Chondrocyte (in vitro differentiated cells): ENCODE measurements around the gene MOSPD2. TPM values are rescaled to one million over a fixed set of nuclear protein-coding genes. Genes with fewer than 3 reads are reported as not detected.
A peak's percentile ranks its signal among the peaks of the same experiment; 100 is the strongest.

Experiments
- DNase-seq: peaks from one replicate; pipeline ENCODE4 v3.0.0; 2021; ENCODE audit warnings: mixed read lengths, low spot score
- H3K27ac Mint-ChIP-seq: one replicate; pipeline ENCODE4 v1.8.0; 2021; ENCODE audit warnings: mild to moderate bottlenecking, moderate library complexity, mixed read lengths; ENCODE audit not compliant: unreplicated experiment
- H3K27me3 Mint-ChIP-seq: 2 replicates; pipeline ENCODE4 v1.8.0; 2021; ENCODE audit warnings: low read depth, mixed read lengths
- H3K36me3 Mint-ChIP-seq: 2 replicates; pipeline ENCODE4 v1.8.0; 2021; ENCODE audit warnings: low read depth, mixed read lengths
- H3K4me1 Mint-ChIP-seq: 2 replicates; pipeline ENCODE4 v1.8.0; 2021; ENCODE audit warnings: low read depth, mild to moderate bottlenecking, mixed read lengths
- H3K4me3 Mint-ChIP-seq: one replicate; pipeline ENCODE4 v1.8.0; 2021; ENCODE audit warnings: mild to moderate bottlenecking, moderate library complexity, mixed read lengths; ENCODE audit not compliant: unreplicated experiment
- H3K9me3 Mint-ChIP-seq: 2 replicates; pipeline ENCODE4 v1.8.0; 2021; ENCODE audit warnings: low read depth, mixed read lengths
- CTCF ChIP-seq: fragments of 200-600 bp; sonication (generic); IDR thresholded peaks from 2 replicates; pipeline ENCODE4 v1.5.0; 2021; ENCODE audit warnings: antibody characterized with exemption, mild to moderate bottlenecking, moderate library complexity
- total RNA-seq: library from RNA; stranded (reverse); gene quantifications from 3 replicates; pipeline ENCODE4 v1.2.1, GENCODE V29; 2021

The MOSPD2 gene
- total RNA-seq, 1 donor from 2014 or later: 27.2 TPM

- peaks cover 35% of the 10 kb centered on the region for H3K4me1 Mint-ChIP-seq
- no peaks in the 10 kb centered on the region for H3K9me3 Mint-ChIP-seq
- no peak overlapping the region for H3K4me3 Mint-ChIP-seq
- peak overlapping the region; percentile 36 for H3K27ac Mint-ChIP-seq
- H3K27me3 Mint-ChIP-seq: no peaks in the 10 kb centered on the region
- DNase-seq: no peak
- H3K36me3 Mint-ChIP-seq: peaks cover 7% of the 10 kb centered on the region
- no peak for TF ChIP-seq CTCF
Measured at GRCh38 chrX:14916017-14916674, 42.9 kb downstream of the MOSPD2 start.

GRCh38 chrX:14919407-14919806, 46.2 kb downstream of the MOSPD2 start:
- Mint-ChIP-seq H3K4me1 (peaks cover 44% of the 10 kb centered on the region), H3K27ac (peak overlapping the region; percentile 55), H3K4me3 (no peak overlapping the region), H3K36me3 (peaks cover 5% of the 10 kb centered on the region), H3K27me3 (no peaks in the 10 kb centered on the region), H3K9me3 (peaks cover 5% of the 10 kb centered on the region)
- no peak for TF ChIP-seq CTCF
- DNase-seq: no peak

GRCh38 chrX:14920196-14920595, 47.0 kb downstream of the MOSPD2 start:
- Mint-ChIP-seq H3K27me3 (no peaks in the 10 kb centered on the region), H3K36me3 (peaks cover 5% of the 10 kb centered on the region), H3K27ac (peak overlapping the region; percentile 74), H3K4me3 (no peak overlapping the region), H3K4me1 (peaks cover 44% of the 10 kb centered on the region), H3K9me3 (peaks cover 5% of the 10 kb centered on the region)
- no peak for TF ChIP-seq CTCF
- DNase-seq: no peak

- Mint-ChIP-seq H3K4me1 (peaks cover 48% of the 10 kb centered on the region), H3K27ac (peak overlapping the region; percentile 94), H3K4me3 (no peak overlapping the region)
Measured at GRCh38 chrX:14922437-14922836, 49.2 kb downstream of the MOSPD2 start.

GRCh38 chrX:14923761-14924160, 50.5 kb downstream of the MOSPD2 start:
- no peaks in the 10 kb centered on the region for H3K36me3 Mint-ChIP-seq
- peaks cover 14% of the 10 kb centered on the region for H3K9me3 Mint-ChIP-seq
- H3K27ac Mint-ChIP-seq: no peak overlapping the region

More at GRCh38 chrX:14922437-14922836, 49.2 kb downstream of the MOSPD2 start:
- no peak for DNase-seq
- Mint-ChIP-seq H3K36me3 (peaks cover 3% of the 10 kb centered on the region), H3K9me3 (peaks cover 5% of the 10 kb centered on the region), H3K27me3 (no peaks in the 10 kb centered on the region)
- no peak for TF ChIP-seq CTCF

More at GRCh38 chrX:14923761-14924160, 50.5 kb downstream of the MOSPD2 start:
- no peak for DNase-seq
- Mint-ChIP-seq H3K4me3 (no peak overlapping the region), H3K4me1 (peaks cover 52% of the 10 kb centered on the region), H3K27me3 (no peaks in the 10 kb centered on the region)
- TF ChIP-seq CTCF: no peak
